Kidney (tissue), 22 donors: ENCODE measurements around the gene ARHGEF28. TPM values are rescaled to one million over a fixed set of nuclear protein-coding genes. Genes with fewer than 3 reads are reported as not detected.
A peak's percentile ranks its signal among the peaks of the same experiment; 100 is the strongest.

Source experiments
- DNase-seq, 5 donors: peaks; one replicate each; pipeline ENCODE4 v3.0.0-alpha.2; 2013 to 2020
- FAIRE-seq: peaks from 2 replicates; lab custom pipeline; 2012; peaks lifted over from hg19 to GRCh38; lab: Jason Lieb, UNC
- H3K27ac ChIP-seq, 2 donors: one replicate each; pipeline ENCODE4 v1.7.0; 2013; ENCODE audit warnings: low read depth in 2 of 2, low read length in 2 of 2, inconsistent platforms in 1 of 2
- H3K27me3 ChIP-seq: one replicate; pipeline ENCODE4 v1.7.1; 2013; ENCODE audit warnings: low read length, inconsistent platforms; ENCODE audit not compliant: control insufficient read depth, insufficient read depth
- H3K36me3 ChIP-seq, 3 donors: one replicate each; pipeline versions ENCODE4 v1.7.0 to v1.7.1; 2013; ENCODE audit warnings: low read length in 3 of 3, control low read depth in 1 of 3, inconsistent platforms in 1 of 3; ENCODE audit not compliant: insufficient read depth in 3 of 3, control insufficient read depth in 2 of 3
- H3K4me1 ChIP-seq, 3 donors: one replicate each; pipeline versions ENCODE4 v1.7.0 to v1.7.1; 2013; ENCODE audit warnings: low read length in 3 of 3, inconsistent platforms in 1 of 3, low read depth in 1 of 3; ENCODE audit not compliant: control insufficient read depth in 2 of 3, insufficient read depth in 2 of 3
- H3K4me3 ChIP-seq, 3 donors: one replicate each; pipeline versions ENCODE4 v1.7.0 to v1.8.1; 2013; ENCODE audit warnings: low read length in 3 of 3, control low read depth in 1 of 3, inconsistent platforms in 1 of 3
- H3K9ac ChIP-seq, 3 donors: one replicate each; pipeline versions ENCODE4 v1.7.0 to v1.7.1; 2013; ENCODE audit warnings: low read length in 3 of 3, control low read depth in 1 of 3, inconsistent platforms in 1 of 3
- H3K9me3 ChIP-seq, 3 donors: one replicate each; pipeline versions ENCODE4 v1.7.0 to v1.7.1; 2013; ENCODE audit warnings: low read length in 3 of 3, control low read depth in 1 of 3, inconsistent platforms in 1 of 3; ENCODE audit not compliant: control insufficient read depth in 2 of 3, insufficient read depth in 1 of 3
- intact Hi-C: fragments of 100-400 bp; cut with DNase I; formaldehyde crosslinking; loops from one replicate; pipeline ENCODE4 v1.11.1; 2022
- long read RNA-seq, 10 donors: library from polyadenylated mRNA in 1 of 10; unstranded in 1 of 10; transcript quantifications; one replicate each; pipeline ENCODE4 v2.0.0 and lab custom pipeline, GENCODE V29; 2021 to 2026
- polyA plus RNA-seq: library from polyadenylated mRNA; stranded (reverse); fragments of 350-450 nt; fragmentation: Illumina TruSeq; extraction: RNeasy Lipid Tissue Mini Kit (QIAGEN cat#74804); gene quantifications from one replicate; pipeline ENCODE4 v1.2.3, GENCODE V29; 2014; ENCODE audit warnings: low read depth, low replicate concordance; ENCODE audit not compliant: insufficient read depth
- total RNA-seq: library from RNA; stranded (reverse); fragmentation: NEBNext Ultra II Directional; extraction: Animal tissue kit (Norgen Biotek cat#: 25700); gene quantifications from one replicate; pipeline ENCODE4 v1.2.1, GENCODE V29; 2021
- TF ChIP-seq, protein P1 (sequence below): IDR thresholded peaks from 3 replicates; pipeline ENCODE4 v1.5.1; 2012; ENCODE audit warnings: mild to moderate bottlenecking, moderate library complexity, borderline replicate concordance; ENCODE audit not compliant: insufficient read depth; ENCODE audit errors: extremely low read depth
- donor health status: control.
- donor health status: control.
- donor health status: control.
- donor health status: control.
- donor health status: control.
- donor health status: DM: yes; HTN: yes; CAD: no.
- donor health status: Normal renal cell carcinoma (clear cell type).

Gene ARHGEF28, protein sequence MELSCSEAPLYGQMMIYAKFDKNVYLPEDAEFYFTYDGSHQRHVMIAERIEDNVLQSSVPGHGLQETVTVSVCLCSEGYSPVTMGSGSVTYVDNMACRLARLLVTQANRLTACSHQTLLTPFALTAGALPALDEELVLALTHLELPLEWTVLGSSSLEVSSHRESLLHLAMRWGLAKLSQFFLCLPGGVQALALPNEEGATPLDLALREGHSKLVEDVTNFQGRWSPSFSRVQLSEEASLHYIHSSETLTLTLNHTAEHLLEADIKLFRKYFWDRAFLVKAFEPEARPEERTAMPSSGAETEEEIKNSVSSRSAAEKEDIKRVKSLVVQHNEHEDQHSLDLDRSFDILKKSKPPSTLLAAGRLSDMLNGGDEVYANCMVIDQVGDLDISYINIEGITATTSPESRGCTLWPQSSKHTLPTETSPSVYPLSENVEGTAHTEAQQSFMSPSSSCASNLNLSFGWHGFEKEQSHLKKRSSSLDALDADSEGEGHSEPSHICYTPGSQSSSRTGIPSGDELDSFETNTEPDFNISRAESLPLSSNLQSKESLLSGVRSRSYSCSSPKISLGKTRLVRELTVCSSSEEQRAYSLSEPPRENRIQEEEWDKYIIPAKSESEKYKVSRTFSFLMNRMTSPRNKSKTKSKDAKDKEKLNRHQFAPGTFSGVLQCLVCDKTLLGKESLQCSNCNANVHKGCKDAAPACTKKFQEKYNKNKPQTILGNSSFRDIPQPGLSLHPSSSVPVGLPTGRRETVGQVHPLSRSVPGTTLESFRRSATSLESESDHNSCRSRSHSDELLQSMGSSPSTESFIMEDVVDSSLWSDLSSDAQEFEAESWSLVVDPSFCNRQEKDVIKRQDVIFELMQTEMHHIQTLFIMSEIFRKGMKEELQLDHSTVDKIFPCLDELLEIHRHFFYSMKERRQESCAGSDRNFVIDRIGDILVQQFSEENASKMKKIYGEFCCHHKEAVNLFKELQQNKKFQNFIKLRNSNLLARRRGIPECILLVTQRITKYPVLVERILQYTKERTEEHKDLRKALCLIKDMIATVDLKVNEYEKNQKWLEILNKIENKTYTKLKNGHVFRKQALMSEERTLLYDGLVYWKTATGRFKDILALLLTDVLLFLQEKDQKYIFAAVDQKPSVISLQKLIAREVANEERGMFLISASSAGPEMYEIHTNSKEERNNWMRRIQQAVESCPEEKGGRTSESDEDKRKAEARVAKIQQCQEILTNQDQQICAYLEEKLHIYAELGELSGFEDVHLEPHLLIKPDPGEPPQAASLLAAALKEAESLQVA (N-terminal part only)
- total RNA-seq (66.3 TPM), polyA plus RNA-seq (21.9 TPM)
- long read RNA-seq, donor 1, partial matches to known transcripts, result 10 of 10 reads
- long read RNA-seq, donor 1, other reads (novel, unspliced or antisense), result 0 of 10 reads
- long read RNA-seq, donor 2, partial matches to known transcripts, result 0 of 2 reads
- long read RNA-seq, donor 2, other reads (novel, unspliced or antisense), result 0 of 2 reads
- long read RNA-seq, donor 3, partial matches to known transcripts, result 0 of 1 reads
- long read RNA-seq, donor 3, other reads (novel, unspliced or antisense), result 0 of 1 reads
- long read RNA-seq, donor 4, partial matches to known transcripts, result 0 of 1 reads
- long read RNA-seq, donor 4, other reads (novel, unspliced or antisense), result 0 of 1 reads
- long read RNA-seq, donor 5, result 0 reads
- long read RNA-seq, donor 6, partial matches to known transcripts, result 0 of 1 reads
- long read RNA-seq, donor 6, other reads (novel, unspliced or antisense), result 0 of 1 reads
- long read RNA-seq, donor 7, full-length matches to known transcripts, result 7 of 39 reads
- long read RNA-seq, donor 7, partial matches to known transcripts, result 23 of 39 reads
- long read RNA-seq, donor 7, other reads (novel, unspliced or antisense), result 9 of 39 reads
- long read RNA-seq, donor 8, result 0 reads
- long read RNA-seq, donor 9, result 0 reads
- long read RNA-seq, donor 10, partial matches to known transcripts, result 0 of 3 reads
- long read RNA-seq, donor 10, other reads (novel, unspliced or antisense), result 0 of 3 reads

- intact Hi-C loops, result no loop called here
- peak within 1 kb of the TSS; percentile 42 to 79 (median 68) for H3K4me3 ChIP-seq
- H3K9me3 ChIP-seq, result no peaks in the 10 kb centered on the region
- TF ChIP-seq, protein P1, sequence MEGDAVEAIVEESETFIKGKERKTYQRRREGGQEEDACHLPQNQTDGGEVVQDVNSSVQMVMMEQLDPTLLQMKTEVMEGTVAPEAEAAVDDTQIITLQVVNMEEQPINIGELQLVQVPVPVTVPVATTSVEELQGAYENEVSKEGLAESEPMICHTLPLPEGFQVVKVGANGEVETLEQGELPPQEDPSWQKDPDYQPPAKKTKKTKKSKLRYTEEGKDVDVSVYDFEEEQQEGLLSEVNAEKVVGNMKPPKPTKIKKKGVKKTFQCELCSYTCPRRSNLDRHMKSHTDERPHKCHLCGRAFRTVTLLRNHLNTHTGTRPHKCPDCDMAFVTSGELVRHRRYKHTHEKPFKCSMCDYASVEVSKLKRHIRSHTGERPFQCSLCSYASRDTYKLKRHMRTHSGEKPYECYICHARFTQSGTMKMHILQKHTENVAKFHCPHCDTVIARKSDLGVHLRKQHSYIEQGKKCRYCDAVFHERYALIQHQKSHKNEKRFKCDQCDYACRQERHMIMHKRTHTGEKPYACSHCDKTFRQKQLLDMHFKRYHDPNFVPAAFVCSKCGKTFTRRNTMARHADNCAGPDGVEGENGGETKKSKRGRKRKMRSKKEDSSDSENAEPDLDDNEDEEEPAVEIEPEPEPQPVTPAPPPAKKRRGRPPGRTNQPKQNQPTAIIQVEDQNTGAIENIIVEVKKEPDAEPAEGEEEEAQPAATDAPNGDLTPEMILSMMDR, result no peak
- H3K4me1 ChIP-seq, result peaks cover 0 to 7% (median 4%) of the 10 kb centered on the region in 3 donors
- FAIRE-seq (no peak), DNase-seq (peak; percentile 70 to 87 (median 76))
- peaks cover 6% of the 10 kb centered on the region for H3K27me3 ChIP-seq
- peak within 1 kb of the TSS in 1 of 2 donors; percentile 55 for H3K27ac ChIP-seq
- H3K36me3 ChIP-seq, result no peaks in the 10 kb centered on the region
- H3K9ac ChIP-seq, result peak within 1 kb of the TSS; percentile 9 to 72 (median 9)
Observed at GRCh38 chr5:73625944-73626811, at the start of gene ARHGEF28. ARHGEF28 (plus strand) TSS chr5:73626196; CDS start chr5:73684852, 58,656 bp downstream.

GRCh38 chr5:73582285-73583145, 43.5 kb upstream of the ARHGEF28 start:
- Histone ChIP-seq H3K27me3 (no peaks in the 10 kb centered on the region), H3K27ac (no peak overlapping the region), H3K4me1 (no peaks in the 10 kb centered on the region), H3K9ac (no peak overlapping the region), H3K36me3 (peaks cover 5 to 15% (median 7%) of the 10 kb centered on the region in 3 donors), H3K4me3 (no peak overlapping the region), H3K9me3 (no peaks in the 10 kb centered on the region)
- intact Hi-C loops, result no loop called here
- no peak for FAIRE-seq
- no peak for DNase-seq
- TF ChIP-seq, protein P1, result no peak
